Smooth muscle cell (in vitro differentiated cells): ENCODE results near the gene NCOA5. TPM values are rescaled to one million over a fixed set of nuclear protein-coding genes. Genes with fewer than 3 reads are reported as not detected.

Experiments used
- DNase-seq: peaks from one replicate; lab custom pipeline; 2025; ENCODE audit not compliant: unreplicated experiment; lab: John Stamatoyannopoulos, UW
- H2AFZ ChIP-seq: fragments of 200-600 bp; sonication (generic); 2 replicates; pipeline ENCODE4 v1.6.0; 2016; ENCODE audit warnings: antibody characterized with exemption, low read depth, mild to moderate bottlenecking
- H3F3A ChIP-seq: fragments of 200-600 bp; sonication (generic); 2 replicates; pipeline ENCODE4 v1.6.0; 2017; ENCODE audit warnings: antibody characterized with exemption, low read depth
- H3K27ac ChIP-seq: fragments of 200-600 bp; sonication (generic); 2 replicates; pipeline ENCODE4 v1.5.1; 2016; ENCODE audit warnings: low read depth, mild to moderate bottlenecking
- H3K27me3 ChIP-seq: fragments of 200-600 bp; sonication (generic); 2 replicates; pipeline ENCODE4 v1.6.1; 2016; ENCODE audit warnings: low read depth, mild to moderate bottlenecking
- H3K36me3 ChIP-seq: fragments of 200-600 bp; sonication (generic); 2 replicates; pipeline ENCODE4 v1.5.1; 2016; ENCODE audit warnings: low read depth
- H3K4me1 ChIP-seq: fragments of 200-600 bp; sonication (generic); 2 replicates; pipeline ENCODE4 v1.5.1; 2016; ENCODE audit warnings: low read depth
- H3K4me2 ChIP-seq: fragments of 200-600 bp; sonication (generic); 2 replicates; pipeline ENCODE4 v1.6.0; 2016; ENCODE audit warnings: mild to moderate bottlenecking
- H3K4me3 ChIP-seq: fragments of 200-600 bp; sonication (generic); 2 replicates; pipeline ENCODE4 v1.5.1; 2016; ENCODE audit warnings: mild to moderate bottlenecking
- H3K79me2 ChIP-seq: fragments of 200-600 bp; sonication (generic); 2 replicates; pipeline ENCODE4 v1.6.0; 2016; ENCODE audit warnings: low read depth, mild to moderate bottlenecking
- H3K9ac ChIP-seq: fragments of 200-600 bp; sonication (generic); 2 replicates; pipeline ENCODE4 v1.6.0; 2016; ENCODE audit warnings: low read depth
- H3K9me3 ChIP-seq: fragments of 200-600 bp; sonication (generic); replicated peaks from 2 replicates; pipeline ENCODE4 v1.5.1; 2016; ENCODE audit warnings: low read depth
- H4K20me1 ChIP-seq: fragments of 200-600 bp; sonication (generic); 2 replicates; pipeline ENCODE4 v1.6.0; 2016; ENCODE audit warnings: low read depth
- CTCF ChIP-seq: fragments of 200-600 bp; sonication (generic); IDR thresholded peaks from 2 replicates; pipeline ENCODE4 v1.5.1; 2017; ENCODE audit warnings: borderline replicate concordance, mild to moderate bottlenecking, antibody characterized with exemption; ENCODE audit not compliant: insufficient read depth, poor library complexity, severe bottlenecking
- WGBS: methylation state at CpG from one replicate; pipeline ENCODE4 v1.1.7; 2016; ENCODE audit warnings: low lambda C conversion rate; 5-methylcytosine and 5-hydroxymethylcytosine counted together
- polyA plus RNA-seq: library from polyadenylated mRNA; unstranded; fragments of >200 nt; fragmentation: Nextera tagmentation; extraction: Ambion mirVana; gene quantifications from 2 replicates; pipeline ENCODE4 v1.2.1, GENCODE V29; 2016
- total RNA-seq: library from RNA; depleted of rRNA; stranded (reverse); fragments of >200 nt; gene quantifications from 2 replicates; pipeline ENCODE4 v1.2.3, GENCODE V29; 2014

NCOA5 gene
- total and polyA plus RNA-seq, 2 experiments from 2014 or later: 8.3 to 11.4 TPM

DNA sequence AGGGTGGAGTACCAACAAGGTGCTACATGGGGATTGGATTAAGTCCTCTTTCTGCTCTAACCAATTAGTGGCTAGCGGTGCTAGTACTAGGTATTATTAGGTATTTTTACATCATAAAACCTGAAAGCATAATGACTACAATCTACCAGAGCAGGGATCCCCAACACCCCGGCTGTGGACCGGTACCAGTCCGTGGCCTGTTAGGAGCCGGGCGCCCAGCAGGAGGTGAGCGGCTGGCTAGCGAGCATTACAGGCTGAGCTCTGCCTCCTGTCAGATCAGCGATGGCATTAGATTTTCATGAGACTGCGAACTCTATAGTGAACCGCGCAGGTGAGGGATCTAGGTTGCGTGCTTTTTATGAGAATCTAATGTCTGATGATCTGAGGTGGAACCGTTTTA is 19.2 kb upstream of the NCOA5 start:
- H3K9ac ChIP-seq: no peak overlapping the region
- H4K20me1 ChIP-seq: no peaks in the 10 kb centered on the region
- peaks cover 65% of the 10 kb centered on the region for H3K27me3 ChIP-seq
- no peaks in the 10 kb centered on the region for H3K36me3 ChIP-seq
- no peak overlapping the region for H3K4me3 ChIP-seq
- no peak for DNase-seq
- no peaks in the 10 kb centered on the region for H3K9me3 ChIP-seq
- no peak overlapping the region for H2AFZ ChIP-seq
- WGBS: 84% methylated on average over 14 of the region's 14 CpGs
- H3K27ac ChIP-seq: no peak overlapping the region
- no peak overlapping the region for H3K4me2 ChIP-seq
- H3K79me2 ChIP-seq: no peaks in the 10 kb centered on the region
- no peak for TF ChIP-seq CTCF
- H3K4me1 ChIP-seq: peaks cover 4% of the 10 kb centered on the region
- no peaks in the 10 kb centered on the region for H3F3A ChIP-seq

GRCh38 chr20:46108435-46108841 is 18.7 kb upstream of the NCOA5 start:
- H3K4me2 ChIP-seq: no peak overlapping the region
- no peak overlapping the region for H3K9ac ChIP-seq
- peaks cover 65% of the 10 kb centered on the region for H3K27me3 ChIP-seq
- no peak overlapping the region for H3K27ac ChIP-seq
- H3K79me2 ChIP-seq: no peaks in the 10 kb centered on the region
- H2AFZ ChIP-seq: no peak overlapping the region
- 94% methylated on average over 5 of the region's 5 CpGs for WGBS
- no peaks in the 10 kb centered on the region for H3K9me3 ChIP-seq
- H3F3A ChIP-seq: no peaks in the 10 kb centered on the region
- H4K20me1 ChIP-seq: no peaks in the 10 kb centered on the region
- H3K4me3 ChIP-seq: no peak overlapping the region
- no peak for DNase-seq
- no peak for TF ChIP-seq CTCF
- H3K36me3 ChIP-seq: no peaks in the 10 kb centered on the region
- H3K4me1 ChIP-seq: peaks cover 4% of the 10 kb centered on the region

DNA sequence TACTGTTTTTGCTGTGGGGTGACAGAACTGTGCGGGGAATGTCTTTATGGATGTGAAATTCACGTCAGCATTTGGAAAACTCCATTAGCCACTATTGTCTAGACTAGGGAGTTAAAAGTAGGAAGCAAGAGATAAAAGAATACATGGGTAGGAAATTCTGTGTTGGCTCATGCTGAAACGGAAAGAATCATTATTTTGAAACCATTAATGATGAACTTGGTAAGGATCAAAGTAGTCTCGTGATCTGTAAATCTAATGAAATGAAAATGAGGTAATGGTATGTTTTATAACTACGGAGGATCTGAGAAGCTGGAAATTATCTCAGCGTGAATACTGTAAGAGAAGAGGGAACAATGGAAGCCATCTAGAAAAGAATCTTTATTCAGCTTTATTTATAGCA is 17.3 kb upstream of the NCOA5 start:
- no peaks in the 10 kb centered on the region for H3F3A ChIP-seq
- no peaks in the 10 kb centered on the region for H3K4me1 ChIP-seq
- no peak for TF ChIP-seq CTCF
- 80% methylated on average over 6 of the region's 6 CpGs for WGBS
- no peak overlapping the region for H3K27ac ChIP-seq
- H4K20me1 ChIP-seq: no peaks in the 10 kb centered on the region
- no peak overlapping the region for H3K9ac ChIP-seq
- no peaks in the 10 kb centered on the region for H3K79me2 ChIP-seq
- no peak overlapping the region for H3K4me3 ChIP-seq
- no peak for DNase-seq
- no peak overlapping the region for H2AFZ ChIP-seq
- no peak overlapping the region for H3K4me2 ChIP-seq
- no peaks in the 10 kb centered on the region for H3K9me3 ChIP-seq
- H3K27me3 ChIP-seq: peaks cover 63% of the 10 kb centered on the region
- H3K36me3 ChIP-seq: no peaks in the 10 kb centered on the region

- DNase-seq: no peak
- Histone ChIP-seq H3F3A (no peaks in the 10 kb centered on the region), H3K4me2 (no peak overlapping the region), H3K9me3 (no peaks in the 10 kb centered on the region), H3K27me3 (peaks cover 63% of the 10 kb centered on the region), H4K20me1 (no peaks in the 10 kb centered on the region), H3K36me3 (no peaks in the 10 kb centered on the region), H3K4me3 (no peak overlapping the region), H3K79me2 (no peaks in the 10 kb centered on the region), H3K27ac (no peak overlapping the region), H3K9ac (no peak overlapping the region), H2AFZ (no peak overlapping the region), H3K4me1 (no peaks in the 10 kb centered on the region)
- TF ChIP-seq CTCF: no peak
- 79% methylated on average over 3 of the region's 3 CpGs for WGBS
These were observed 14.5 kb upstream of the NCOA5 start for GRCh38 chr20:46104262-46104661.
